ENCODE measurements around the gene CSNK2A2. TPM values are rescaled to one million over a fixed set of nuclear protein-coding genes. Genes with fewer than 3 reads are reported as not detected.

CSNK2A2 gene
- total and polyA plus RNA-seq, 9 of the 15 experiments (the other 6 are each of a cell fraction or from before 2014, with no cell fraction given), result 20.8 to 109 (median 44.7) TPM

DNA sequence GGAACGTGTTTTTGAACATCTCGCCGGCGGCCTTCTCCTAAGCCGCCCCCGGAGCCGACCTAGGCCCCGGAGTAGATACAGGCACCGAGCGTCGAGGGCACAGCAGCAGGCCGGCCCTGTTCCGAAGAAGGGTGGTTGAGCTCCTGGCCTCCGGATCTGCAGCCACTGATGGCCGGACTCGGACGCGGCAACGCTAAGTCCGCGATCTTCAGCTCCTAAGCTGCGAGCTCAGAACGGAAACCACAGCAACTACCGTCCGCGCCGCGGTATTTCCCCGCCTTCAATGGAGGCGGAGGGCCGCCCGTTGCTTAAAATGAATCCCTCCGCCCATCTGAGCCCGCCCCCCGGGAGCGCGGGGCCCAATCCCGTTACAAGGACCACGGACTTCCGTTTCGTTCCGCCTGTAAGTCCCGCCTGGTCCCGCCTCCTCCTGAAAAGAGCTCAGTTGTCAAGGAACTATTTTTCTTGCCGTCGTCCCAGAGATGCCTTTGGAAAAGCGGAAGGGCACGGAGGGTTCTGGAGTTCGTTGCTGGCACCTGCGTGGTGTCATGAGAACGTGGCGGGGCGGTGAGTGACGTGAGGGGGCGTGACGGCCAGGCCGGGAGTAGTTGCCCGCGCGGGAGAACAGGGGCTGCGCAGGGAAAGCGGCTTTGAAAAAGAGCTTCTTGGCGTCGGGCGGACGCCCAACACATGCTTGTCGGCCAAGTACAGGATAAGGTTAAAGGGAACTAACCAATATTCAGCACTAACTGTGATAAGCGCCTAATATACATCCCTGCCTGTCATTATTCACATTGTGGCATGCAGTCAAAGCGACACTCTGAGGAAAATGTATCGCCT lies 68.6 kb downstream of the CSNK2A2 start, which contains the start of gene CFAP20 (continued):
- TF ChIP-seq, protein P1, sequence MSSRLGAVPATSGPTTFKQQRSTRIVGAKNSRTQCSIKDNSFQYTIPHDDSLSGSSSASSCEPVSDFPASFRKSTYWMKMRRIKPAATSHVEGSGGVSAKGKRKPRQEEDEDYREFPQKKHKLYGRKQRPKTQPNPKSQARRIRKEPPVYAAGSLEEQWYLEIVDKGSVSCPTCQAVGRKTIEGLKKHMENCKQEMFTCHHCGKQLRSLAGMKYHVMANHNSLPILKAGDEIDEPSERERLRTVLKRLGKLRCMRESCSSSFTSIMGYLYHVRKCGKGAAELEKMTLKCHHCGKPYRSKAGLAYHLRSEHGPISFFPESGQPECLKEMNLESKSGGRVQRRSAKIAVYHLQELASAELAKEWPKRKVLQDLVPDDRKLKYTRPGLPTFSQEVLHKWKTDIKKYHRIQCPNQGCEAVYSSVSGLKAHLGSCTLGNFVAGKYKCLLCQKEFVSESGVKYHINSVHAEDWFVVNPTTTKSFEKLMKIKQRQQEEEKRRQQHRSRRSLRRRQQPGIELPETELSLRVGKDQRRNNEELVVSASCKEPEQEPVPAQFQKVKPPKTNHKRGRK (tag; IDR thresholded peaks at IDR 0.05), result no peak
- TF ChIP-seq, protein P2, sequence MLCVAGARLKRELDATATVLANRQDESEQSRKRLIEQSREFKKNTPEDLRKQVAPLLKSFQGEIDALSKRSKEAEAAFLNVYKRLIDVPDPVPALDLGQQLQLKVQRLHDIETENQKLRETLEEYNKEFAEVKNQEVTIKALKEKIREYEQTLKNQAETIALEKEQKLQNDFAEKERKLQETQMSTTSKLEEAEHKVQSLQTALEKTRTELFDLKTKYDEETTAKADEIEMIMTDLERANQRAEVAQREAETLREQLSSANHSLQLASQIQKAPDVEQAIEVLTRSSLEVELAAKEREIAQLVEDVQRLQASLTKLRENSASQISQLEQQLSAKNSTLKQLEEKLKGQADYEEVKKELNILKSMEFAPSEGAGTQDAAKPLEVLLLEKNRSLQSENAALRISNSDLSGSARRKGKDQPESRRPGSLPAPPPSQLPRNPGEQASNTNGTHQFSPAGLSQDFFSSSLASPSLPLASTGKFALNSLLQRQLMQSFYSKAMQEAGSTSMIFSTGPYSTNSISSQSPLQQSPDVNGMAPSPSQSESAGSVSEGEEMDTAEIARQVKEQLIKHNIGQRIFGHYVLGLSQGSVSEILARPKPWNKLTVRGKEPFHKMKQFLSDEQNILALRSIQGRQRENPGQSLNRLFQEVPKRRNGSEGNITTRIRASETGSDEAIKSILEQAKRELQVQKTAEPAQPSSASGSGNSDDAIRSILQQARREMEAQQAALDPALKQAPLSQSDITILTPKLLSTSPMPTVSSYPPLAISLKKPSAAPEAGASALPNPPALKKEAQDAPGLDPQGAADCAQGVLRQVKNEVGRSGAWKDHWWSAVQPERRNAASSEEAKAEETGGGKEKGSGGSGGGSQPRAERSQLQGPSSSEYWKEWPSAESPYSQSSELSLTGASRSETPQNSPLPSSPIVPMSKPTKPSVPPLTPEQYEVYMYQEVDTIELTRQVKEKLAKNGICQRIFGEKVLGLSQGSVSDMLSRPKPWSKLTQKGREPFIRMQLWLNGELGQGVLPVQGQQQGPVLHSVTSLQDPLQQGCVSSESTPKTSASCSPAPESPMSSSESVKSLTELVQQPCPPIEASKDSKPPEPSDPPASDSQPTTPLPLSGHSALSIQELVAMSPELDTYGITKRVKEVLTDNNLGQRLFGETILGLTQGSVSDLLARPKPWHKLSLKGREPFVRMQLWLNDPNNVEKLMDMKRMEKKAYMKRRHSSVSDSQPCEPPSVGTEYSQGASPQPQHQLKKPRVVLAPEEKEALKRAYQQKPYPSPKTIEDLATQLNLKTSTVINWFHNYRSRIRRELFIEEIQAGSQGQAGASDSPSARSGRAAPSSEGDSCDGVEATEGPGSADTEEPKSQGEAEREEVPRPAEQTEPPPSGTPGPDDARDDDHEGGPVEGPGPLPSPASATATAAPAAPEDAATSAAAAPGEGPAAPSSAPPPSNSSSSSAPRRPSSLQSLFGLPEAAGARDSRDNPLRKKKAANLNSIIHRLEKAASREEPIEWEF (CRISPR knock-in tag; IDR thresholded peaks at IDR 0.05), result no peak
- TF ChIP-seq HIVEP1 (CRISPR knock-in tag; IDR thresholded peaks at IDR 0.05), result 0 out of 2 replicates have a peak, but pooled peaks have one; percentile 69
- no peak for TF ChIP-seq HDAC3 (IDR thresholded peaks at IDR 0.05; ENCODE audit: borderline replicate concordance, partially characterized antibody)
- TF ChIP-seq, protein P3, sequence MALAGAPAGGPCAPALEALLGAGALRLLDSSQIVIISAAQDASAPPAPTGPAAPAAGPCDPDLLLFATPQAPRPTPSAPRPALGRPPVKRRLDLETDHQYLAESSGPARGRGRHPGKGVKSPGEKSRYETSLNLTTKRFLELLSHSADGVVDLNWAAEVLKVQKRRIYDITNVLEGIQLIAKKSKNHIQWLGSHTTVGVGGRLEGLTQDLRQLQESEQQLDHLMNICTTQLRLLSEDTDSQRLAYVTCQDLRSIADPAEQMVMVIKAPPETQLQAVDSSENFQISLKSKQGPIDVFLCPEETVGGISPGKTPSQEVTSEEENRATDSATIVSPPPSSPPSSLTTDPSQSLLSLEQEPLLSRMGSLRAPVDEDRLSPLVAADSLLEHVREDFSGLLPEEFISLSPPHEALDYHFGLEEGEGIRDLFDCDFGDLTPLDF (CRISPR knock-in tag; IDR thresholded peaks at IDR 0.05), result peak; percentile 90
- TF ChIP-seq RBM25 (IDR thresholded peaks at IDR 0.05; ENCODE audit: low read depth, low read length, severe bottlenecking), result peak; percentile 77
- TF ChIP-seq ZNF589 (CRISPR knock-in tag; IDR thresholded peaks at IDR 0.05; ENCODE audit: low read depth), result peak; percentile 85; the same call in 1 of the 2 replicates
- no peak for TF ChIP-seq CREBBP (IDR thresholded peaks at IDR 0.05; ENCODE audit: low read depth, low read length)
- peak; percentile 72 for TF ChIP-seq NFIC (IDR thresholded peaks at IDR 0.05)
- peak; percentile 95 for TF ChIP-seq GABPB1 (CRISPR knock-in tag; IDR thresholded peaks at IDR 0.05)
- TF ChIP-seq, protein P4, sequence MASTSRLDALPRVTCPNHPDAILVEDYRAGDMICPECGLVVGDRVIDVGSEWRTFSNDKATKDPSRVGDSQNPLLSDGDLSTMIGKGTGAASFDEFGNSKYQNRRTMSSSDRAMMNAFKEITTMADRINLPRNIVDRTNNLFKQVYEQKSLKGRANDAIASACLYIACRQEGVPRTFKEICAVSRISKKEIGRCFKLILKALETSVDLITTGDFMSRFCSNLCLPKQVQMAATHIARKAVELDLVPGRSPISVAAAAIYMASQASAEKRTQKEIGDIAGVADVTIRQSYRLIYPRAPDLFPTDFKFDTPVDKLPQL (IDR thresholded peaks at IDR 0.05; ENCODE audit: extremely low read depth, insufficient read length), result no peak
- 0 out of 2 replicates have a peak, but pooled peaks have one; percentile 36 for TF ChIP-seq SAFB (IDR thresholded peaks at IDR 0.05; ENCODE audit: borderline replicate concordance, low read depth, low read length)
- TF ChIP-seq GATAD2B (IDR thresholded peaks at IDR 0.05; ENCODE audit: borderline replicate concordance), result peak; percentile 73; the same call in 1 of the 2 replicates
- peak; percentile 61 for TF ChIP-seq ZNF143 (CRISPR knock-in tag; IDR thresholded peaks at IDR 0.05)
- no peak for TF ChIP-seq SREBF2 (CRISPR knock-in tag; IDR thresholded peaks at IDR 0.05)

All from K562 (cell line).